Measurements from ENCODE around the gene ZNF267.

GRCh38 chr16:31872201-31872600, 1.4 kb upstream of the ZNF267 start:
- TF ChIP-seq POLR2A (IDR thresholded peaks at IDR 0.05; ENCODE audit: low read depth) (no peak), CTCF (IDR thresholded peaks at IDR 0.05) (no peak)
